Lower lobe of right lung (tissue), 2 donors: ENCODE results near the gene PDE4B. TPM values are rescaled to one million over a fixed set of nuclear protein-coding genes. Genes with fewer than 3 reads are reported as not detected.
"Not testable (repeated sequence)": the region's sequence is repeated elsewhere in the genome, so short reads cannot be mapped to it uniquely, and the experiment has no call there.

Experiments used
- ATAC-seq, 2 donors: fragments of 200-7000 bp; cut with Tn5 transposase; one replicate each; pipeline ENCODE4 v1.9.1; 2020 to 2022; ENCODE audit warnings: mild to moderate bottlenecking in 2 of 2, moderate library complexity in 2 of 2
- DNase-seq: peaks from one replicate; pipeline ENCODE4 v3.0.0-alpha.2; 2020
- H3K27ac ChIP-seq: fragments of 200-600 bp; one replicate; pipeline ENCODE4 v1.8.0; 2022
- H3K27me3 ChIP-seq: fragments of 200-600 bp; one replicate; pipeline ENCODE4 v1.8.0; 2022; ENCODE audit warnings: low read depth
- H3K36me3 ChIP-seq: fragments of 200-600 bp; one replicate; pipeline ENCODE4 v1.8.0; 2022; ENCODE audit warnings: mild to moderate bottlenecking
- H3K4me1 ChIP-seq: fragments of 200-600 bp; one replicate; pipeline ENCODE4 v1.8.0; 2022
- H3K4me3 ChIP-seq: fragments of 200-600 bp; one replicate; pipeline ENCODE4 v1.8.0; 2022; ENCODE audit warnings: mild to moderate bottlenecking
- H3K9me3 ChIP-seq: fragments of 200-600 bp; one replicate; pipeline ENCODE4 v1.8.0; 2022
- intact Hi-C: fragments of 100-400 bp; cut with DNase I; formaldehyde crosslinking; loops from one replicate; pipeline ENCODE4 v1.11.0; 2022
- total RNA-seq: library from RNA; stranded (reverse); fragmentation: NEBNext Ultra II Directional; extraction: Animal tissue kit (Norgen Biotek cat#: 25700); gene quantifications from one replicate; pipeline ENCODE4 v1.2.1, GENCODE V29; 2021
- TF ChIP-seq, protein P1 (sequence below): fragments of 200-600 bp; IDR thresholded peaks from one replicate; pipeline ENCODE4 v1.8.0; 2022; ENCODE audit warnings: antibody characterized with exemption, mild to moderate bottlenecking
- donor health status: DM: no; HTN: yes; CAD: no; lungs with severe emphysema.

The PDE4B gene
- total RNA-seq, 1 donor from 2014 or later: 26.9 TPM

DNA sequence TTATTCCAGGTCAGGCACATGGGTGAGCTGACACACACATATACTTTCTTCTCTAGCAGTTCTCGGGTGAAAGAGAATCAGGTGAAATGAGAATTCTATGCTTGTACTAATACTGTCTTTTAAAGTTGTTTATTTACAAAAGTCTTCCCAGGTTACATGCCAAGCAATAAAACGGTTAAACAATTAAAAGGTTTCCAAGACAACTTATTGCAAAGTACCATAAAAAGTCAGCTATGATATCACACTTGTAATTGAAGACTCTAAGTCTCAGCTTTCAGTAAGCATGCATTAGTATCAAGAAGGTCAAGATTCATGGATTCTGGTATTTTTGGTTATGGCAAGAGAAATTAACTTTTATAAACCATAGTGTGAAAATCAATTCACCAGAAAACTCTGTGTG, 171.4 kb downstream of the PDE4B start:
- Histone ChIP-seq H3K27me3 (no peaks in the 10 kb centered on the region), H3K27ac (no peak overlapping the region), H3K4me3 (no peak overlapping the region), H3K4me1 (no peaks in the 10 kb centered on the region), H3K9me3 (no peaks in the 10 kb centered on the region), H3K36me3 (no peaks in the 10 kb centered on the region)
- TF ChIP-seq, protein P1, sequence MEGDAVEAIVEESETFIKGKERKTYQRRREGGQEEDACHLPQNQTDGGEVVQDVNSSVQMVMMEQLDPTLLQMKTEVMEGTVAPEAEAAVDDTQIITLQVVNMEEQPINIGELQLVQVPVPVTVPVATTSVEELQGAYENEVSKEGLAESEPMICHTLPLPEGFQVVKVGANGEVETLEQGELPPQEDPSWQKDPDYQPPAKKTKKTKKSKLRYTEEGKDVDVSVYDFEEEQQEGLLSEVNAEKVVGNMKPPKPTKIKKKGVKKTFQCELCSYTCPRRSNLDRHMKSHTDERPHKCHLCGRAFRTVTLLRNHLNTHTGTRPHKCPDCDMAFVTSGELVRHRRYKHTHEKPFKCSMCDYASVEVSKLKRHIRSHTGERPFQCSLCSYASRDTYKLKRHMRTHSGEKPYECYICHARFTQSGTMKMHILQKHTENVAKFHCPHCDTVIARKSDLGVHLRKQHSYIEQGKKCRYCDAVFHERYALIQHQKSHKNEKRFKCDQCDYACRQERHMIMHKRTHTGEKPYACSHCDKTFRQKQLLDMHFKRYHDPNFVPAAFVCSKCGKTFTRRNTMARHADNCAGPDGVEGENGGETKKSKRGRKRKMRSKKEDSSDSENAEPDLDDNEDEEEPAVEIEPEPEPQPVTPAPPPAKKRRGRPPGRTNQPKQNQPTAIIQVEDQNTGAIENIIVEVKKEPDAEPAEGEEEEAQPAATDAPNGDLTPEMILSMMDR: no peak
- ATAC-seq: no peak
- intact Hi-C loops: loop anchor here (5.0 to 10.0 kb wide), 2 partner anchors 278 to 481 kb away; no protein-coding TSS in a partner anchor
- no peak for DNase-seq

DNA sequence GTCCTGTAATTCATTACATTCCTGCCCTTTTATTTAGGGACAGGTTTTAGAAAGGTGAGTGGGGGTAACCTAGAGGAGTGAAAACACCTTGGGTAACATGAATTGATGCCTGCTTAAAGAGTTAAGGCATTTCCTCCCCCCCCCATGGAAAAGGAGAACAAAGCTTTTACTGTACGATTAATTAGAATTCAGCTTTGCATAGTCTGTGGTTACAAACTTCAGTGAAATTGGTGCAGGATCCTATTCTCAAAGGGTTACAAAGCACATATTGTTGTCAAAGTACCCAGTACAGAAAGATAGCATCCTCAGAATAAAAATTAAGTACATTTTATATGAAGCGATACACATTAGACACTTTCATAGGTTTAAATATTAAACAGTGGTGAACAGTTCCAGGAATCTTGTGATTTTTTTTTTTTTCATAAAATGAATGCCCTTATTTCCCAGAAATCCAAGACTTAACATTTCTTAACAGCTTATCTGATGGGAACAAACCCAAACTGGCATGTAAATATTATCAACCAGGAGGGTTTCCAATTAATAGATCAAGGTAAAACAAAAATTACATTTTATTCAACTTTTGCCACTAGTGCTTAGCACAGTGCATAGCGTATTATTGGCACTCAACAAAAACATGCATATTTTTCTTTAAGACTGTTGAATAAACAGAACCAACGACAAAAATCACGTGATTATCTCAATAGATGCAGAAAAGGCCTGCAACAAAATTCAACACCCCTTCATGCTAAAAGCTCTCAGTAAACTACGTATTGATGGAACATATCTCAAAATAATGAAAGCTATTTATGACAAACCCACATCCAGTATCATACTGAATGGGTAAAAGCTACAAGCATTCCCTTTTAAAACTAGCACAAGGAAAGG, 172.7 kb downstream of the PDE4B start:
- intact Hi-C loops: loop anchor here (10.0 kb wide), 1 partner anchor 479 kb away; no protein-coding TSS in a partner anchor

DNA sequence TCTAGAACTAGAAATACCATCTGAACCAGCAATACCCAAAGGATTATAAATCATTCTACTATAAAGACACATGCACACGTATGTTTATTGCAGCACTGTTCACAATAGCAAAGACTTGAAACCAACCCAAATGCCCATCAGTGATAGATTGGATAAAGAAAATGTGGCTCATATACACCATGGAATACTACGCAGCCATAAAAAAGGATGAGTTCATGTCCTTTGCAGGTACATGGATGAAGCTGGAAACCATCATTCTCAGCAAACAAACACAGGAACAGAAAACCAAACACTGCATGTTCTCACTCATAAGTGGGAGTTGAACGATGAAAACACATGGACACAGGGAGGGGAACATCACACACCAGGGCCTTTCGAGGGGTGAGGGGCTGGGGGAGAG, 174.8 kb downstream of the PDE4B start:
- not testable (repeated sequence) for H3K27me3 ChIP-seq, DNase-seq, H3K4me3 ChIP-seq, ATAC-seq, H3K9me3 ChIP-seq, H3K4me1 ChIP-seq, H3K36me3 ChIP-seq, H3K27ac ChIP-seq
- intact Hi-C loops: loop anchor here (10.0 kb wide), 1 partner anchor 477 kb away; no protein-coding TSS in a partner anchor

More for the DNA sequence above, 172.7 kb downstream of the PDE4B start:
- Histone ChIP-seq H3K27me3 (no peaks in the 10 kb centered on the region), H3K36me3 (no peaks in the 10 kb centered on the region), H3K4me3 (no peak overlapping the region), H3K4me1 (no peaks in the 10 kb centered on the region), H3K27ac (no peak overlapping the region), H3K9me3 (no peaks in the 10 kb centered on the region)
- no peak for DNase-seq
- TF ChIP-seq, protein P1: no peak
- no peak for ATAC-seq

DNA sequence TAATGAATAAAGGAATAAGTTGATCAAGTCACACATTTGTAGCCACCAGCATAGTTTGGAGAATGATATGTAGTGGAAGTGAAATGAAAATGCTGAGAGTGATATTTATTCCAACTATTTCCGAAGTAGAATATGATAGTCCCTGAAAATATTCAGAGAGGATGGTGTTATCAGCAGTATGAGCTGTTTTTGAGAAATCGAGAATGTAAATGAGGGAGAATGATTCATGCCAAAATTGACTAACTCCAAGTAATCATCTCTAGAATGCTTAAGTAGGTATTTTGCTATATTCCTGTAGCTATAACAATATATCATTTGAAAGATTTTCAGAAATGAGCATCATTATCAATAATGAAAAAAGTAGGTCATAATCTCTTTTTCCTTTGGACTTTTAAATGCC, 178.9 kb downstream of the PDE4B start:
- no peak overlapping the region for H3K27ac ChIP-seq
- H3K36me3 ChIP-seq: no peaks in the 10 kb centered on the region
- intact Hi-C loops: no loop called here
- no peak overlapping the region for H3K4me3 ChIP-seq
- no peaks in the 10 kb centered on the region for H3K27me3 ChIP-seq
- DNase-seq: no peak
- H3K9me3 ChIP-seq: no peaks in the 10 kb centered on the region
- H3K4me1 ChIP-seq: no peaks in the 10 kb centered on the region
- TF ChIP-seq, protein P1: no peak
- no peak for ATAC-seq

DNA sequence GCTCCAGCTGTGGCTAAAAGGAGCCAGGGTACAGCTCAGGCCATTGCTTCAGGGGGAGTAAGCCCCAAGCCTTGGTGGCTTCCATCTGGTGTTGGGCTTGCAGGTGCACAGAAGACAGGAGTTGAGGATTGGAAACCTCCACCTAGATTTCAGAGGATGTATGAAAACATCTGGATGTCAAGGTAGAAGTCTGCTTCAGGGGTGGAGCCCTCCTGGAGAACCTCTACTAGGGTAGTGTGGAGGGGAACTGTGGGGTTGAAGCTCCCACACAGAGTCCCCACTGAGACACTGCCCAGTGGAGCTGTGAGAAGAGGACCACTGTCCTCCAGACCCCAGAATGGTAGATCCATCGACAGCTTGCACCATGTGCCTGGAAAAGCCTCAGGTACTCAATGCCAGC, 183.0 kb downstream of the PDE4B start:
- DNase-seq (no peak), ATAC-seq (no peak)
- Histone ChIP-seq H3K27me3 (no peaks in the 10 kb centered on the region), H3K4me3 (no peak overlapping the region), H3K27ac (no peak overlapping the region), H3K9me3 (no peaks in the 10 kb centered on the region), H3K36me3 (no peaks in the 10 kb centered on the region), H3K4me1 (no peaks in the 10 kb centered on the region)
- intact Hi-C loops: no loop called here
- TF ChIP-seq, protein P1: no peak
